T-helper 1 cell treated with Interleukin-12 subunit alpha and Interleukin-12 subunit beta and Interleukin-4 antibody, amounts not matched to agents 30 ng/mL and 1 ng/mL, for 36 hours (primary cell): ENCODE measurements around the gene DSTYK. TPM values are rescaled to one million over a fixed set of nuclear protein-coding genes. Genes with fewer than 3 reads are reported as not detected.
"Not testable (repeated sequence)": the region's sequence is repeated elsewhere in the genome, so short reads cannot be mapped to it uniquely, and the experiment has no call there.

ENCODE experiments used
- intact Hi-C: fragments of 100-400 bp; cut with micrococcal nuclease; formaldehyde crosslinking; loops from one replicate; pipeline ENCODE4 v1.15.1; 2024
- total RNA-seq: library from RNA; stranded (reverse); gene quantifications from 2 replicates; pipeline ENCODE4 v1.2.3, GENCODE V29; 2022

The DSTYK gene
- total RNA-seq, 1 donor from 2014 or later, result 13.7 TPM

DNA sequence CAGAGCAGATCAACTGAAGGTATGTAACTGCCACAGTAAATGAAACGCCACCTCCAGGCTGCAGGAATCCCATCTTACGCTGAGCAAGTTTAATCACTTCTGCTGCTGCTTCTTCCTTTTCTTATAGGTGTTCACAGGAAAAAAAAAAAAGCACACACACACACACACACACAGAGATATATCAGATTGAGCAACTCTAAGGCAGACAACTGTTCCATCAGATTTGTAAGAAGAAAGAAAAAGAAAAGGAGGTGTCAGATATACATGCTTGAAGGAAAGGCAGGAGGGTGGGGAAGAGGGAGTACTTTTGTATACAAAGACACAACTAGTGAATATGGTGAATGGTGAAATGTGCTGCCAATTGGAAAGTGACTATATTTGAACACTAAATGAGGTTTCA is 28.6 kb downstream of the DSTYK start:
- intact Hi-C loops, result no loop called here

GRCh38 chr1:205180331-205180730 is 31.2 kb downstream of the DSTYK start:
- intact Hi-C loops, result loop anchor here (2.0 kb wide), 1 partner anchor 76 kb away; no protein-coding TSS in a partner anchor

GRCh38 chr1:205179842-205180241 is 31.7 kb downstream of the DSTYK start:
- intact Hi-C loops, result loop anchor here (2.0 kb wide), 1 partner anchor 77 kb away; no protein-coding TSS in a partner anchor

GRCh38 chr1:205172729-205173366 is 38.7 kb downstream of the DSTYK start:
- intact Hi-C loops, result no loop called here

DNA sequence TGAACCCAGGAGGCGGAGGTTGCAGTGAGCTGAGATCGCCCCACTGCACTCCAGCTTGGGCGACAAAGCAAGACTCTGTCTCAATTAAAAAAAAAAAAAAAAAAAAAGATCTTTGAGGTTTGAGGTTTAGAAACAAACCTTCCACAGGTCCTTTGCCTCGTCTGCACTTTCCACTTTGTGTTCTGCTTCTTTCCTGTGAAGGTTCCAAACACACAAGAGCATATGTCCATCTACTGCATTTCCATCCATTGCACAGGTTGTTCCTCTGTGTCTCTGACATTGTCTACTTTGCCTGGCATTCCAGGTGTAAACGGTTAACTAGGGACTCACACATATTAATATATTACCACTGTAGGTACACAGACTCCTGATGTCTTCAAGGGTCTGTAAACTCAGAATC is 40.1 kb downstream of the DSTYK start:
- intact Hi-C loops, result loop anchor here (1.0 to 2.0 kb wide), 3 partner anchors 28 to 49 kb away; partner anchors contain the start of gene DSTYK

DNA sequence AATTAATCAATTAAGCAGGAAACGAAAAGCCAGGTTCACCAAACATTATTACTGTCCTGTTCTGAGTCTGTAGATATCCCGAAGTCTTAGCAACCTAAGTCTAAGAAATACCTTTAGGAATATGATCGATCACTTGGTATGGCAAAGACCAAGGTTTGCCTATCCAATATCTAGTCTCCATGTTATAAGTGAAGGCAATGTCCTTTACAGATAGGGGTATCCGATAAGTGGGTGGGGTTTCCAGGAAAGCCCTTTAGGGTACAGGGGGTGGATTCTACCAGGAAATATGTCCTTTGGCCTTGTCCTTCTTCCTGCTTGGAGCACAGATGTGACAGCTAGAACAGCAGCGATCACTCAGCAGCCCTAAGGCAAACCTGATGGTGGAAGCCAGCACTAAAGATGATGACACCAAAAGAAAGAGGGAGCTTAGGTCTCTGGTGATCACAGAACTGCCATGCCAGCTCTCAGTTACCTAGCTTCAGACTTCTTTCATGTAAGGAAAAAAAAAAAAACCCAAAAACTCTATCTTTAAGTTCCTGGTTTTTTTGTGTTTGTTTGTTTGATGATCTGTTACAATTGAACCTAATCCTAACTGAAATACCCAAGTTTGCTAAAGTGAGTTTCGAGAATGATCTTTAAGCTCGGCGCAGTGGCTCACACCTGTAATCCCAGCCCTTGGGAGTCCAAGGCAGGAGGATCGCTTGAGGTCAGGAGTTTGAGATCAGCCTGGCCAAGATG is 40.8 kb downstream of the DSTYK start:
- intact Hi-C loops, result loop anchor here (1.0 to 2.0 kb wide), 3 partner anchors 29 to 48 kb away; partner anchors contain the start of gene DSTYK

GRCh38 chr1:205169248-205169647 is 42.3 kb downstream of the DSTYK start:
- intact Hi-C loops, result no loop called here

DNA sequence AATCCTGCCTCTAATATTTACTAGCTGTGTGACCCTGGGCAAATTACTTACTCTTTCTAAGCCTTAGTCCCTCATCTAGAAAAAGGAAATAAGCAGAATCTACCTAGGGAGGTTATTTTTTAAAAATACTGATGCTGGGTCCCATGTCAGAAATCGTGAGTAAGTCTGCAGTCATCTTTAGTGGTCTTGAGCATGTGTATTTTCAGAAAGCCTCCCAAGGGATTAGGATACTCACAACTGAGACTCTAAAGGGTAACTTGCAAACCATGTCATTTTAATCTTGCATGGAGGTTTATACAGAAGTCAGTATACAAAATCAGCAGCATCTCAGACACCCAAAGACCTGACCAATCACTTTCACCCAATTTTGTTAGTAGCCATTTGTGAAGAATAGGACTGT is 43.2 kb downstream of the DSTYK start:
- intact Hi-C loops, result no loop called here

DNA sequence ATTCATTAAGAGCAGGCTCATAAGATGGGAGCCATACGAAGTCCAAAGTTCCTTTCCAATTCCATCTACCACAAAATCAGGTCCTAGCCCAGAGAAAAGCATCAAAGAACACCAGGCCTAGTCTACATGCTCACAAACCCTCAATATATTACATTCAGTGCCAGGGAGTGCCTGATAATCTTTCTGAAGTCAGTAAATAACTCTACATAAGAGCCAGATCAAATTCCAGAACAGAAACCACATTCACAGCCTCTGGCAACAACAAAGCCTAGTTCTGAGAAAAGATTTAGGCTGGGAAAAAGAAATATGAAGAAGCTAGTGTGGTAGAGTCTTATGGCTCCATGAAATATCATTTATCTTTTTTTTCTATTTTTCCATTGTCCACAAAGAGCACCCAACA is 49.2 kb downstream of the DSTYK start:
- intact Hi-C loops, result no loop called here

GRCh38 chr1:205161076-205161475 is 50.4 kb downstream of the DSTYK start:
- intact Hi-C loops, result no loop called here

DNA sequence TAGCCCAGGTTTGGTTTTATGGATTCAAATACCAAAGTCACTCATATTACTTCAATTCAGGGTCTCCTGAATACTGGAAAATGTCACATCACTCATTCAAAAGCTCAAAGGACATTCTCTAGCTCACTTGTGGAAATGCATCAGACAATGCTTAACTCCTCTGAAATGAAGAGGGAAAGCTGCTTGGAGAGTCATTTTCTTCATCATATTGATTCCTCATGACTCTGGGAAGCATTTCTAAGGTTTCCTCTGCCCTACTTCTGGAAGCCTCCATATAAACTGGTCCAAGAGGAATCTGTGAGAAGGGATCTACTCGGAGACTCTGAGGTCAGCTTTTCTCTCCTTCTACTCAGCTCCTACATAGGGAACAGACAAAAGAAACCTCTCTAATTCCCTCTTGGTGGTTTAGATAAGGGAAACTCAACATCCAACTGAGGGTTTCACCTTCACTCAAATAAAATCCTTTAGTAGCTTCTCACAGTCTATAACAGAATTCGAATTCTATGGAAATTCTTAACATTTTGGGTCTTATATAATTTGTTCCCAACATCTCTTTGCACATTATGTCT is 53.4 kb downstream of the DSTYK start:
- intact Hi-C loops, result no loop called here

GRCh38 chr1:205155665-205156377 is 55.7 kb downstream of the DSTYK start:
- intact Hi-C loops, result not testable (repeated sequence)

DNA sequence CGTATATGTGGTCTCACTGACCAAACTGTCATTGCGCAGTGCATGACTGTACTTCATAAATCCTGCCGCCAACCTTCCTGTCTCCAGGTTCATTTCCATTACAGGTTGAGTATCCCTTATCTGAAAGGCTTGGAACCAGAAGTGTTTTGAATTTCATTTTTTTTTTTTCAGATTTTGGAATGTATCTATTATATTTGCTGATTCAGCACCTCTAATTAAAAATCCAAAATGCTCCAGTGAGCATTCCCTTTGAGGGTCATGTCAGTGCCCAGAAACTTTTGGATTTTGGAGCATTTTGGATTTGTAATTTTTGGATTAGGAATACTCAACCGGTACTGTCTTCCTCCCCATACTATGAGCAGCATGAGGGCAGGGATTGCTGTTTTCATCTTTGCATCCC is 59.0 kb downstream of the DSTYK start:
- intact Hi-C loops, result no loop called here

- intact Hi-C loops, result no loop called here
Observed at GRCh38 chr1:205150651-205151428, 60.7 kb downstream of the DSTYK start.

- intact Hi-C loops, result no loop called here
Observed at GRCh38 chr1:205147191-205147835, 64.2 kb downstream of the DSTYK start.

GRCh38 chr1:205144751-205145150 is 66.8 kb downstream of the DSTYK start:
- intact Hi-C loops, result no loop called here

DNA sequence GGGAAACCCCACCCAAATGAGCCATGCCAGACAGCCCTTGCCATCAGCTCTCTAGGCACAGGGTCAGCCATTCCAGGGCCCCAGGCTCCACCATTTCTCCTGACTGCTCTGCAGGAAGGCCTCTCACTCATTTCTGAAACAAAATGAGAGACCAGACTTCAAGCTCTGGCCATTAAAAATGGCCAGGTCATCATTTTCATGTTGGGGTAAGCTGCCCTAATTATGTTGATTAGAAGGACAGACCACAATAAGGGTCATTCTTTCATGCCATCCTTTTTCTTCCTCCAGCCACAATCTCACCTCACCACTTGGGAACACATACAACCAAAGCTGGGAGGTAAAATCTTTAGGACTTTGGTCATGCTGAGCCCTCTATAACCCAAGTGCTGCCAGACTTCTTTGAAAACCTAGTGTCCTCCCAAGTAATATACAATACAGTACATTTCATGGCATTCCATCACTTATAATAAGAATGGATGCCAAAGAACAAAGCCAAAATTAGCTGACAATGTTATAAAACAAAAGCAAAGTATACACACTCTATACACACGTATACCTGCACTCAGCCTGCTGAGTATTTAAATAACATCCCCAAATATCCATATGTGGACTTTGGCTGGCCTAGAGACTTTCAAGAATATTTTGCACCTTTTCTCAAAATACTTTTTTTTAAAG is 67.3 kb downstream of the DSTYK start:
- intact Hi-C loops, result no loop called here

DNA sequence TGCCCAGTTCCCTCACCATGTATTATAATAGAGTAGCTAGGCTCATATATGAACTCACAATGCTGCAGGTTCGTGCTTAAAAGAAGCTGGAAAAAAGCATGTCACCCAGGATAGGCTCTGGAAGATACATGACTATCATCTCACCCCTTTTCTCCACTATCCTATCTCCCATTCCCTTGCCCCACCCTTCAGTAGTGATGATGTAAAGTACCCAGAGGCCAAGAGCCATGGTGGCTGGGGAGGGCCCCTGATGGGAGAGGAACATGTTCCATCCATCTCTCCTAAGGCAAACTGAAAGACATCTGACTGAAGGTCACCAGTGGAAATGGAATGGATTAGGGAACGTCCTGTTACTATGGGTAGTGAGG is 69.4 kb downstream of the DSTYK start:
- intact Hi-C loops, result no loop called here

DNA sequence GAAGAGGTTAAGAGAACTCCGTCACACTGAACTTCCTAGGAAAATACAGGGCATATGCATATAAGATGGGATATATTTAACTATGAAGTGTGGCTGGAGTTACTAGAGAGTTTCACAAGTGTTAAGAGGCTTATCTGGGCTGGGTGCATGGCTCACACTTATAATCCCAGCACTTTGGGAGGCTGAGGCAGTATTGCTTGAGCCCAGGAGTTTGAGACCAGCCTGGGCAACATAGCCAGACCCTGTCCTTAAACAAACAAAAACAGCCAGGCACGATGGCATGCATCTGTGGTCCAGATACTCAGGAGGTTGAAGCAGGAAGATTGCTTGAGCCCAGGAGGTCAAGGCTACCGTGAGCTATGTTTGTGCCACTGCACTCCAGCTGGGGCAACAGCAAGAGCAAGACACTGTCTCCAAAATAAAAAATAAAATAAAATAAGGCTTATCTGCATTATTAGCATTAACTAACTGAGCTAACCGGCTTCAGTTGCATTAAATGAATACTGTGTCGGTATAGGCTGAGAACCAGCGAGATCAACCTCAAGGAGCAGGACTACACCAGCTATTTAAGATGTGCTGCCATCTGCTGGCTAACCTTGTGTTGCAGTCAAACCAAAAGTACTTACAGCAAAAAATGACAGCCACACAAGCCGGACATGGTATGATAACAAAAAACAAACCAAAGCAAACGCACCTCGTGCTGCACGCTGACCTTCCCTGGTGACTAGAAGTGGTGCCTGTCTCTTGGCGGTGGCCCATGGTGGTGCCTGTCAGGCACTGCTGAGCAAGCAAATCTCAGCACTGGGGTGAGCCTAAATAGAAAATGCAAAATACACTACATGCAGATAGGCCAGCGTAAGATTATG is 70.0 kb downstream of the DSTYK start:
- intact Hi-C loops, result loop anchor here (1.0 kb wide), 3 partner anchors 19 to 152 kb away; no protein-coding TSS in a partner anchor
